ENCODE results near the gene CSNK1G1.
"Not testable (repeated sequence)": the region's sequence is repeated elsewhere in the genome, so short reads cannot be mapped to it uniquely, and the experiment has no call there.

CSNK1G1 gene

GRCh38 chr15:64286473-64286872 lies 69.5 kb downstream of the CSNK1G1 start:
- DNase-seq = no peak

- no peak for DNase-seq
These were observed 70.1 kb downstream of the CSNK1G1 start for GRCh38 chr15:64285871-64286270.

DNA sequence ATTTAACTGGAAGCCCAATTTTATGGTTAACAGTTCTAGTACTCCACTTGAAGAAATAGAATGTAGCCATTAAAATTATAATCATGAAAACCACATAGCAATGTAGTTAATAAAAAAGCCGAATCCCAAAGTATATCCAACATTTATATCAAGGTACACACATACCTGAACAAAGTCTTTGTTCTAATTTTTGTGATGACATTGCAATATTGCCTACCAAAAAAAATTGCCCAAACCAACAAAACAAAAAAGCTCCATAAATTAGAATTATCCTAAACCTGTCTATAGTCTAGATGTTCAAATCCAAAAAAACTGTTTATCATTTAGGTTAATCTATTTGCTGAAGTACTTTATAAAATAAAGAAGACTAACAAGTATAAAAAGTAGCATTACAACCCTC lies 70.8 kb downstream of the CSNK1G1 start:
- DNase-seq = no peak

GRCh38 chr15:64284042-64284441 lies 71.9 kb downstream of the CSNK1G1 start:
- DNase-seq = peak; percentile 54 to 74

DNA sequence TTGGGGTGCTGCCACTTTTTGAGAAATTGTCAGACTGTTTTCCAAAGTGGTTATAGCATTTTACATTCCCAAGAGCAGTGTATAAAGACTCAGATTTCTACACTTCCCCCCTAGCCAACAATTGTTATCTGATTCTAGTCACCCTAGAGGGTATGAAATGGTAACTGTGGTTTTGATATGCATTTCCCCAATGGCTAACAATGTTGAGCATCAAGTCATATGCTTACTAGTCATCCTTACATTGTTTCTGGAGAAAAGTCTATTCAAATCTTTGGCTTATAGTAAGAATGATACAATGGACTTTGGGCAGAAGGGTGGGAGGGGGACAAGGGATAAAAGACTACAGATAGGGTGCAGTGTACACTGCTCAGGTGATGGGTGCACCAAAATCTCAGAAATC lies 73.3 kb downstream of the CSNK1G1 start:
- DNase-seq = no peak

DNA sequence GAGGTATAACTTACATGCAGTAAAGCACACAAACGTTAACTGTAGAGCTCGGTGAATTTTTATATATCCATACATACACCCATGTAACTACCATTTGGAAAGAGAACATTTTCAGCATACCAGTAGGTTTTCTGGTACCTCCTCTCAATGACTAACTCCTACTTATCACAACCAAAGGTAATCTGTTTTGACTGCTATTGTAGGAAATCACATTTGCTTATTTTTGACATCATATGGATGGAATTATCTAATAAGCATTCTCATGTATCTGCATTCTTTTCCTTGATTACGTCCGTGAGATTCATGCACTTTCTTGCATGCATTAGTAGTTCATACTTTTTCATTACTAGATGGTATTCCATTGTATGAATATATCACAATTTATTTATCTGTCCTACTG lies 76.8 kb downstream of the CSNK1G1 start:
- DNase-seq = no peak

DNA sequence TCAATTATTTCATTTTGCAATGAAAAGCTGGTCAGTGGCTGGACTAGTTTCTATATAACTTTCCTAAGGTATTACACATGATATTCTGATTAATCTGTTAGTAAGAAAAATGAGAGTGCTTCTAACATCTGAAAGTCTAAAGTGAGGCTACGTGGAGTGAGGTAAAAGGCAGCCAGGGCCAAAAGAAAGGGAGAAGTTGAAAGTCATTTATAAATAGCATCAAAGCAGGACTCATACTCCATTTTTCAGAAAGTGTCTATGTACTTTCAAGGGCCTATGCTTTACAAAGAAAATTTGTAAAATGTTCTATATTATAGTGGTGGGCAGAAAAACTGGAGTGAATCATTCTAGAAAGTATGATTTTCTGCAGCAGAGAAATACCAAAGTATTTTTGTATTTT lies 80.0 kb downstream of the CSNK1G1 start:
- DNase-seq = no peak

- peak in 1 of 2 experiments; percentile 11 for DNase-seq
These were observed 81.5 kb downstream of the CSNK1G1 start for GRCh38 chr15:64274341-64274950.

- DNase-seq = no peak
These were observed 88.5 kb downstream of the CSNK1G1 start for GRCh38 chr15:64267331-64267973.

- not testable (repeated sequence) for DNase-seq
These were observed 90.8 kb downstream of the CSNK1G1 start for GRCh38 chr15:64265188-64265587.

- no peak for DNase-seq
These were observed 91.5 kb downstream of the CSNK1G1 start for GRCh38 chr15:64264502-64264901.

DNA sequence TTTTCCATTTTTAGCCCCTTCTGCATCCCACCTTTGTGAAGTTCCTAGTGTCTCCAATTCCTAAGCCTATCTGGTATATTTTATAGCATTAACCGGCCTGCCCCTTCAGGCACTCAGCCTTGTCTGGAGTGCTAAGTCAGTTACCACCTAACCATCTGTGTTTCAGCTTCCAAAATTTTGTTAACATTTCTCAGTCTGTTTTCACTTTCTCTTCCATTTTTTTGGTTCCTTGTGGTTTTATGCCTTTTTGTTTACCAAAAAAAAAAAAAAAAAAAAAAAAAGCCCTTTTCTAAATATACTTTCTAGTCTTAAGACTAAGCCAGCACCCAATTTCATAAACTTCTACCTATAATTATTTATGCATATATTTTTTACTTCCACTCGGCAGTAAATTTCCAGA lies 92.4 kb downstream of the CSNK1G1 start:
- DNase-seq = no peak

DNA sequence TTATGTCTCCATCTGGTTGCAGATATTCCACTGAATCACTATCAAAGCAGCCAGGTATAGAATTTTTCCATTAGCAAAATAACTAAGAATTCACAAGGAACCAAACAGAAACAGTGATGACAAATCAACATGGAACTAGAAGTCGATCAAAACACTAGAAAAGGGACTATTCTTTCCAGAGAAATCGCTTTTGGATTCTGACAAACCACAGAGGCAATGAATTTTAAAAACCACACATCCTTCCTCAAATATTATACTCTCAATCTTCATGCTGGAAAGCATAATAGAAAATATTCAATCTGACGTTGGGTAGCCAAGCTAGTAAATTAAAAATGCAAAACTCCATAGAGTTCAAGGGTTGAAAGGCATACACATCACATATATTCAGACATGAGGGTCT lies 99.9 kb downstream of the CSNK1G1 start:
- no peak for DNase-seq

- DNase-seq = no peak
These were observed 104.3 kb downstream of the CSNK1G1 start for GRCh38 chr15:64251658-64252057.

DNA sequence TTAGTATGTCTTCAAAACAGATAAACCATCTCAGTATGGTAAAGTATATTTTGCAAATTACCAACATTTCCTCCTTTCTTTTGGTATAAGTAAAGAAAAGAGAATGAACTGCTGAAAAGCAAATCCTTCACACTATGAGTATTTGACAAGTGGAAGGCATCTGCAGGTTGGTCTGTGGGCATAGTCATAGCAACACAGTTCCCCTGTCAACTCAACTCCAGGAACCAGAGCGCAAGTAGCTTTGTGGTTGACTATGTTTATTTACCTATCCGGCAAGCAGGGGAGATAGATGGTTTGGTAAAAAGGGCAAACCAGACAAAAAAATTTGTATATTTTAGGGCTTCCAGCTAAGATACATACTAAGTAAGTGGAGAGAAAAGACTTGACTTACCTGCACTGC lies 104.9 kb downstream of the CSNK1G1 start:
- no peak for DNase-seq

- no peak for DNase-seq
These were observed 105.9 kb downstream of the CSNK1G1 start for GRCh38 chr15:64249883-64250575.

GRCh38 chr15:64249406-64249805 lies 106.6 kb downstream of the CSNK1G1 start:
- DNase-seq = no peak

DNA sequence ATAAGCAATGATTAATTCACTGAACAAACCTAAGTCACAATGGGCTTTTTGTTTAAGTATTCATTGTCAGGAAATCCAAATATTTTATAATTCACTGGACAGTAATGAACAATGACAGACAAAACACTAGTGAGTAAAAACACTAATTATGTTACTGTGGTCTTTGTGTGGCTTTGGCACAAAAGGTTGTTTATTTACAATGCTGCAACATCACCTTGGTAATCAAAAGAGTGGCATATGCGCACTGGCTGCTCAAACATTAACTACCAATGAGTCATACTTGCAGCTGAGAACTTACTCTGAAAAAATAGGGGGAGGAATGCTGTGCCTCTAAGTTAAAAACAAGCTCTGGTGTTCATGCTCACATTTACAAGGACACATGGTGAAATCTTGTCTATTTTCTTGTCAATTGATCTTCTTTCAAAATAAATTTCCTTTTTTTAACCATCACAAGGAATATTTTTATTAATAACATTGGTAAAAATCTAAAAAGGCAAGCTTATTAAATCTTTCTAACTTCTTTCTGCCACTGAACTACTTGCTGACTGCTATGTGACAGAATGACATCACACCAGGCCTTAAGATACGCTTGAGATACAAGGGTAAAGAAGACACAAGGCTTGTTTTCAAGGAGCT lies 107.9 kb downstream of the CSNK1G1 start:
- DNase-seq = no peak

DNA sequence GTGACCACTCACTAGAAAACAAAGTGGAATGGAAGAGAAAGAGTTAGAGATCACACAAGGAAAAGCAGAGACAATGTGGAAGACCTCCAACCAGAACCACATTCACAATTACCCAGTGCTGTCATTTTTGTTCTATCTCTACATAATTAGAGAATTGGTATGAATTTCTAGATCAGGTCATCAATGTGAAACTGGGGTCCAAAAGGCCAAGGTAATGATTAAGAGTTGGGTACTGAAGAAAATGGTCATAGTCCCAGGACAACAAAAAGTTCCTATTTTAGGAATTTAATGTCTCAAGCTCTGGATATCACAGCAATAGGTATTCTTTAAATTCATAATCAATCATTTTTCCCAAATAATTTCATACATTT lies 108.5 kb downstream of the CSNK1G1 start:
- DNase-seq = no peak

DNA sequence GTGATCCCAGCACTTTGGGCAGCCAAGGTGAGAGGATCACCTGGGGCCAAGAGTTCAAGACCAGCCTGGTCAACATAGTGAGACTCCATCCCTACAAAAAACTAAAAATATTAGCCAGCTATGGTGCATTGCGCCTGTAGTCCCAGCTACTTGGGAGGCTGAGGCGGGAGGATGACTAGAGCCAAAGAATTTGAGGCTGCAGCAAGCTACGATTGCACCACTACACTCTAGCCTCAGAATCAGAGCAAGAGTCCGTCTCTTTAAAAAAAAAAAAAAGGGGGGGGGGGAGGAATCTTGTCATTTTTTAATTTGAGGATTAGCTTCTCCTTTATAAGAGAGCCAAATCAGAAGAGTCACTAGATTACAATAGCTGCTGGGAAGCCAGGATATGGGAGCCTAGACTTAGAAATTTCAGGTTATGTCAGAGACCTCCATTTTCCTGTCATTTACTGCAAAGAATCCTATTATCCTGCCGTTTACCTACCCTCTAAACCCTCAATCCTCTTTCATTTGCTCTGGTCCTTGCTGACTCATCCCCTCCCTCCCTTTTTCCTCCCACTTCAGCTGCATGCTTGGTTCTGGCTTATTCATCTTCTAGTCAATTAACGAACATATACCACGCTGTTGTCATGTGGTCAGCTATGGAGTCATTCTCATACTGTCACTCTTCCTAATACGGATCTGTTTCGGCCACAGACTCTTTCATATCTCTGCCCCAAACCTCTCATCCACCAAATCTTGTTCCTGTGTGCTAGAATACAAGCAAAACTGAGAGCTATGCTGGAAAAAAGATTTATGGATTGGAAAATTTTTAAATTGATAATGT lies 109.4 kb downstream of the CSNK1G1 start:
- DNase-seq = no peak

DNA sequence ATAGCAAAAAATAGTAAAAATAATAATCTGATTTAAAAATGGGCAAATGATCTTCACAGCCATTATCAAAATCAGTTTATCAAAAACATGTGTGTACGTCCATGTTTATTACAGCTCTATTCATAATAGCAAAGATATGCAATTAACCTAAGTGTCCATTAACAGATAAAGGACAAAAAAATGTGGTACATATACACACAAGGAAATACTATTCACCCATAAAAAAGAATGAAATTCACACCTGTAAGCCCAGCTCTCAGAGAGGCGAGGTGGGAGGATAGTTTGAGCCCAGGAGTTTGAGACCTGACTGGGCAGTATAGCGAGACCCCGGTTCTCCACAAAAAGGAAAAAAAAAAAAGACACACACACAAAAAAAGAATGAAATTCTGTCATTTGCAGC lies 110.6 kb downstream of the CSNK1G1 start:
- DNase-seq = no peak

- no peak for DNase-seq
These were observed 118.3 kb downstream of the CSNK1G1 start for GRCh38 chr15:64237677-64238076.

Data from AML-193 (cell line).